Neuronal stem cell (in vitro differentiated cells): ENCODE data around the gene ARHGEF17.
A peak's percentile ranks its signal among the peaks of the same experiment; 100 is the strongest.

Experiments
- DNase-seq: peaks from one replicate; pipeline ENCODE4 v3.0.0-alpha.2; 2013; ENCODE audit warnings: low spot score
- H2AFZ ChIP-seq: one replicate; pipeline ENCODE4 v1.6.1; 2013; ENCODE audit warnings: mild to moderate bottlenecking, low read length, inconsistent platforms
- H2AK5ac ChIP-seq: 2 replicates; pipeline ENCODE4 v1.6.1; 2013; ENCODE audit warnings: low read depth, mild to moderate bottlenecking, inconsistent platforms, low read length, moderate library complexity, mixed read lengths
- H2BK120ac ChIP-seq: 2 replicates; pipeline ENCODE4 v1.6.1; 2013; ENCODE audit warnings: low read depth, mild to moderate bottlenecking, inconsistent platforms, low read length, moderate library complexity, mixed read lengths
- H2BK12ac ChIP-seq: one replicate; pipeline ENCODE4 v1.6.1; 2013; ENCODE audit warnings: low read length, inconsistent platforms
- H2BK15ac ChIP-seq: 2 replicates; pipeline ENCODE4 v1.6.1; 2013; ENCODE audit warnings: mild to moderate bottlenecking, low read length, inconsistent platforms, mixed read lengths
- H2BK5ac ChIP-seq: one replicate; pipeline ENCODE4 v1.6.1; 2013; ENCODE audit warnings: inconsistent platforms, mild to moderate bottlenecking, low read length, moderate library complexity
- H3K14ac ChIP-seq: one replicate; pipeline ENCODE4 v1.6.1; 2013; ENCODE audit warnings: low read length, inconsistent platforms
- H3K18ac ChIP-seq: 2 replicates; pipeline ENCODE4 v1.6.1; 2013; ENCODE audit warnings: low read length, inconsistent platforms
- H3K23ac ChIP-seq: 2 replicates; pipeline ENCODE4 v1.6.1; 2013; ENCODE audit warnings: low read depth, mild to moderate bottlenecking, mixed read lengths, low read length, inconsistent platforms; ENCODE audit not compliant: poor library complexity
- H3K27ac ChIP-seq: replicated peaks from 3 replicates; pipeline ENCODE4 v1.5.1; 2013; ENCODE audit warnings: low read length, inconsistent platforms
- H3K27me3 ChIP-seq, 3 experiments: 2 replicates each; pipeline ENCODE4 v1.6.1; 2013; ENCODE audit warnings: low read length in 3 of 3, mild to moderate bottlenecking in 2 of 3, inconsistent platforms in 1 of 3, low read depth in 1 of 3, mixed read lengths in 1 of 3, moderate library complexity in 1 of 3; ENCODE audit not compliant: control insufficient read depth in 3 of 3, insufficient read depth in 3 of 3
- H3K36me3 ChIP-seq, 2 donors: replicated peaks in 1 of 2; 2 replicates each; pipeline ENCODE4 v1.6.1; 2013; ENCODE audit warnings: low read length in 2 of 2; ENCODE audit not compliant: control insufficient read depth in 2 of 2, insufficient read depth in 2 of 2
- H3K4ac ChIP-seq: 2 replicates; pipeline ENCODE4 v1.6.1; 2013; ENCODE audit warnings: inconsistent platforms, mild to moderate bottlenecking, low read length, moderate library complexity
- H3K4me1 ChIP-seq, 2 donors: 1 replicate in 1 of 2; 2 replicates in 1 of 2; pipeline ENCODE4 v1.6.1; 2013; ENCODE audit warnings: low read length in 2 of 2, low read depth in 1 of 2; ENCODE audit not compliant: control insufficient read depth in 2 of 2, insufficient read depth in 1 of 2
- H3K4me2 ChIP-seq: one replicate; pipeline ENCODE4 v1.6.1; 2013; ENCODE audit warnings: mild to moderate bottlenecking, low read length, inconsistent platforms; ENCODE audit not compliant: insufficient read depth, poor library complexity, severe bottlenecking
- H3K4me3 ChIP-seq, 2 donors: 2 replicates each; pipeline ENCODE4 v1.5.1; 2013; ENCODE audit warnings: low read length in 2 of 2, mild to moderate bottlenecking in 2 of 2, inconsistent platforms in 1 of 2, moderate library complexity in 1 of 2
- H3K79me1 ChIP-seq: one replicate; pipeline ENCODE4 v1.6.1; 2013; ENCODE audit warnings: low read depth, mild to moderate bottlenecking, inconsistent platforms, low read length, moderate library complexity
- H3K9ac ChIP-seq: one replicate; pipeline ENCODE4 v1.6.1; 2013; ENCODE audit warnings: mild to moderate bottlenecking, low read depth, low read length, inconsistent platforms; ENCODE audit not compliant: poor library complexity
- H3K9me3 ChIP-seq, 2 donors: replicated peaks in 1 of 2; 2 replicates each; pipeline versions ENCODE3 to v1.6.1; 2013; ENCODE audit warnings: low read length in 2 of 2, mild to moderate bottlenecking in 2 of 2, inconsistent platforms in 1 of 2, low read depth in 1 of 2, mixed read lengths in 1 of 2, moderate library complexity in 1 of 2; ENCODE audit not compliant: control insufficient read depth in 2 of 2, insufficient read depth in 1 of 2
- H4K8ac ChIP-seq: one replicate; pipeline ENCODE4 v1.6.1; 2013; ENCODE audit warnings: low read depth, mild to moderate bottlenecking, inconsistent platforms, low read length, moderate library complexity
- H4K91ac ChIP-seq: one replicate; pipeline ENCODE4 v1.6.1; 2013; ENCODE audit warnings: low read length, low read depth, mild to moderate bottlenecking, inconsistent platforms; ENCODE audit not compliant: poor library complexity
- WGBS, 2 donors: extraction: QIAGEN DNeasy Blood & Tissue Kit; methylation state at CpG; one replicate each; pipeline ENCODE4 v1.1.7; 2013; ENCODE audit warnings: missing lambda C conversion rate in 2 of 2, mixed read lengths in 1 of 2; ENCODE audit not compliant: insufficient read length in 2 of 2, insufficient replicate concordance in 1 of 2; ENCODE audit errors: extremely low coverage in 2 of 2; 5-methylcytosine and 5-hydroxymethylcytosine counted together

The ARHGEF17 gene

DNA sequence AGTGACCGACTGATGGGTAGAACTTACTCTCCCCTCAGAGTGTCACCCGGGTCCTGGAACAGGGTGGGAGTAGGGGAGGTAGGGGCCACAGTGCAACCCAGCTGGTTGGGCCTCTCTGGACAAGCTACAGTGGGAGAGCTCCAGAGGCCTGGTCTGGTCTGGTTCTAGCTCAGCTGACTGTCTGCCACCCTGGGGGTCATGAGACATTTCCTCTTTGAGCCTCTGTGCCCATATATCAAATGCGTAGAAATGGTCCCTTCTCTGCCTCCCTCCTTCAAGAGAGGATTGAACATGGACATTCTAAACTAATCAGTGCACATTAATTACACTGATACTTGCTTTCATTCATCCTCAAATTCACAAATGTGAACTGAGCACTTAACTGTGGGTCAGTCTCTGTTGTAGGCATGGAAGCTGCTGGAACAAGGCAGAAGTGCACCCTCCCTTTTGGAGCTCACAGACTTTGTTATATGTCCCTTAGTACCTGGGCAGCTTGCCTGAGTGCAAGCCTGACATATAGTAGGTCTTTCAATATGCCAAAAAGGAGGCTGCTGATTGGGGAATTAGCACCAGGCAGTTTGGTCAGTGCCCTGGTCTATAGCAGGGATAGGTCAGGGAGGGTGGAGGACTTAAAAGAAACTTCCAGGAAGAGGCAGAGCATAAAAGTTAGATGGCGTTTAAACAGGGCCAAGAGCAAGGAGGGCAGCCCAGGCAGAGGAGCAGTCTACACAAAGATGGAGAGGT lies 25.7 kb downstream of the ARHGEF17 start:
- H3K79me1 ChIP-seq, result peaks cover 8% of the 10 kb centered on the region
- H3K23ac ChIP-seq, result no peak overlapping the region
- H3K27me3 ChIP-seq, result no peaks in the 10 kb centered on the region
- H3K4me1 ChIP-seq, result peaks cover 60 to 61% of the 10 kb centered on the region in 2 donors
- H2BK120ac ChIP-seq, result peak overlapping the region; percentile 91
- DNase-seq, result no peak
- no peak overlapping the region for H3K9ac ChIP-seq
- no peak overlapping the region for H4K8ac ChIP-seq
- peak overlapping the region; percentile 62 for H2BK5ac ChIP-seq
- peak overlapping the region; percentile 88 for H3K27ac ChIP-seq
- peak overlapping the region; percentile 42 for H2BK15ac ChIP-seq
- WGBS, 2 donors, result no CpG with 5 or more reads among the region's 4 CpGs
- no peak overlapping the region for H3K4me3 ChIP-seq
- no peak overlapping the region for H3K14ac ChIP-seq
- H4K91ac ChIP-seq, result no peak overlapping the region
- H3K36me3 ChIP-seq, result peaks cover 7 to 10% of the 10 kb centered on the region in 2 donors
- H3K18ac ChIP-seq, result peak overlapping the region; percentile 93
- H2AK5ac ChIP-seq, result peak overlapping the region; percentile 50
- H3K9me3 ChIP-seq, result no peaks in the 10 kb centered on the region
- peak overlapping the region; percentile 12 for H2BK12ac ChIP-seq
- H3K4me2 ChIP-seq, result no peak overlapping the region
- H2AFZ ChIP-seq, result no peak overlapping the region
- no peak overlapping the region for H3K4ac ChIP-seq

DNA sequence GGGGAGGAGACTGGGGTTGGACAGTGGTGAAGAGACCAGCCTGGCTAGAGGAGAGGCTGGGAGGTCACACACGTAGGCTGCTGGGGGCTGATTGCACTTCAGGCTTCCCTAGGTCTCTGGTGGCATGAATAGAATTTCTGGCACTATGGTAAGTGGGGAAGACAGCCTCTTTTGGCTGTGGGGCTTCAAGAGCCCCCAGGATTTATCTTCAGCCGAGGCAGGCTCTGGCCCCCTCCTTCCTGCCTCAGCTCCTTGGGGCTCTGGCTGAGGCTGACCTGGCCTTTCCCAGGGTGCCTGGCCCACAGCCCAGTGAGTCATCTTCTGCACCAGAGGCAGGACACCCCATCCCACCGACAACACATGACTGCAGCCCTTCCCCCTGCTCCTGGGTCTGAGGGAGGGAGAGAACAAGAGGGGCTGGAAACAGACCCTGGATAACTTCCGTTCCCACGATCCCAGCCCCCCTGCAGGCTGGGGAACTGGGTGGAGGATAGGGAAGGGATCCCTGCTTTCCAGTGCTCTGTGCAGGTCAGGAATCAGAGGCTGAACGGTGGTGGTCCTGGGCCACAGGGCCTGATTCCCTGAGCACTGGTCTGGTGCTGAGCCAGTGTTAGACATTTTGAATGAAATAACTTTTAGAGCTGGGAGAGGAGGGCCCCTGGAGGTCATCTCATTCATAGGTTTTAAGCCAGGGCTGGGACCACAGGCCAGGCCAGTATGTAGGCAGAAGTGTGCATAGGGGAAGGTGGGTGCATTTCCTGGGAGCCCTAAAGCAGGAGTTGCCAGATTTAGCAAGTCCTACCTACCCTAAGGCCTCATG lies 26.5 kb downstream of the ARHGEF17 start:
- Histone ChIP-seq H4K91ac (no peak overlapping the region), H3K27ac (peak overlapping the region; percentile 88), H3K4me3 (no peak overlapping the region), H3K27me3 (no peaks in the 10 kb centered on the region), H3K36me3 (peaks cover 7 to 10% of the 10 kb centered on the region in 2 donors), H2BK15ac (peak overlapping the region; percentile 22), H3K79me1 (peaks cover 10% of the 10 kb centered on the region), H3K9me3 (no peaks in the 10 kb centered on the region), H2BK12ac (peak overlapping the region; percentile 12), H2BK120ac (peak overlapping the region; percentile 91), H3K14ac (no peak overlapping the region), H3K4ac (no peak overlapping the region), H3K23ac (peak overlapping the region; percentile 22), H4K8ac (no peak overlapping the region), H3K9ac (no peak overlapping the region), H2BK5ac (peak overlapping the region; percentile 62), H3K4me2 (peak overlapping the region; percentile 37), H3K4me1 (peaks cover 57 to 62% of the 10 kb centered on the region in 2 donors), H2AK5ac (peak overlapping the region; percentile 97), H3K18ac (peak overlapping the region; percentile 93), H2AFZ (peak overlapping the region; percentile 39)
- DNase-seq, result no peak
- no CpG with 5 or more reads among the region's 6 CpGs for WGBS, 2 donors

DNA sequence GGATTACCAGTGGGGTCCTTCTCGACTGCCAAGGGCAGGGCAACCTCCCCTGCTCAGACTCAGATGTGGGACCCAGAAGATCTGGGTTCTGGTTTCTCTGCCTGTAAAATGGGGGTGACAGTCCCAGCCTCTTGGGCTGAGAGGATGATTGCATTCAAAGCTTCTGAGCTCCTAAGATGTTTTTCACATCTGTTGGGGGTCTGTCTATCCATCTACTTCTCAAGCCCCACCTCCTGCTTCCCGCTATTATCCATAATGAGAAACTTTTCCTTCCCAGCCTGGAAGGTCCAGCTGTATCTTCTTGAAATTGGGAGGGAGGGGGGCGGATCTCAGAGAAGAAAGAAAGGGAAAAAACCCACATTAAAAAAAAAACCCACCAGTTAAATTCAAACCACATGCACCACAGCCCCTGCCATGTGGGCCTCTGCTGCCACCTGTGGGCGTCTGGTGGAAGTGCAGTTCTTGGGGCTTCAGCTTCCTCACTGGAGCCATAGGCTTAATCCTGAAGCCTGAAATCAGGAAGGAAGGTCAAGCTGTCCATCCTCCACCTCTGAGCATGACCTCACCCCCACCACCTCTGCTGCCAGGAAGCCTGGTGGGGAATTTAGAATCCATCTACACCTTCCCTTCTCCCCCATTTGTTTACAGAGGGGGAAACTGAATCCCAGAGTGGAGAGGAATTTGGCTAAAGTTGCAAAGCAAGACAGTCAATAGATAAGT lies 27.3 kb downstream of the ARHGEF17 start:
- H3K9ac ChIP-seq, result no peak overlapping the region
- peak overlapping the region; percentile 97 for H2AK5ac ChIP-seq
- H2BK5ac ChIP-seq, result peak overlapping the region; percentile 62
- peak overlapping the region; percentile 93 for H3K18ac ChIP-seq
- no peak overlapping the region for H3K4me2 ChIP-seq
- DNase-seq, result peak; percentile 89
- H3K79me1 ChIP-seq, result peaks cover 10% of the 10 kb centered on the region
- H3K9me3 ChIP-seq, result no peaks in the 10 kb centered on the region
- H2BK12ac ChIP-seq, result no peak overlapping the region
- peak overlapping the region; percentile 22 for H2BK15ac ChIP-seq
- H3K4ac ChIP-seq, result no peak overlapping the region
- no peak overlapping the region for H3K23ac ChIP-seq
- no peak overlapping the region for H4K91ac ChIP-seq
- H2BK120ac ChIP-seq, result peak overlapping the region; percentile 91
- no peaks in the 10 kb centered on the region for H3K27me3 ChIP-seq
- peak overlapping the region; percentile 88 for H3K27ac ChIP-seq
- peak overlapping the region; percentile 39 for H2AFZ ChIP-seq
- peaks cover 50 to 64% of the 10 kb centered on the region in 2 donors for H3K4me1 ChIP-seq
- H3K36me3 ChIP-seq, result peaks cover 7 to 10% of the 10 kb centered on the region in 2 donors
- no peak overlapping the region for H3K4me3 ChIP-seq
- H3K14ac ChIP-seq, result no peak overlapping the region
- no peak overlapping the region for H4K8ac ChIP-seq
- no CpG with 5 or more reads among the region's 4 CpGs for WGBS, 2 donors
